Measurements from ENCODE around the gene TXNRD2. TPM values are rescaled to one million over a fixed set of nuclear protein-coding genes. Genes with fewer than 3 reads are reported as not detected.
A peak's percentile ranks its signal among the peaks of the same experiment; 100 is the strongest.

Gene TXNRD2
- total RNA-seq, 1 experiment from 2014 or later = 22.9 TPM

DNA sequence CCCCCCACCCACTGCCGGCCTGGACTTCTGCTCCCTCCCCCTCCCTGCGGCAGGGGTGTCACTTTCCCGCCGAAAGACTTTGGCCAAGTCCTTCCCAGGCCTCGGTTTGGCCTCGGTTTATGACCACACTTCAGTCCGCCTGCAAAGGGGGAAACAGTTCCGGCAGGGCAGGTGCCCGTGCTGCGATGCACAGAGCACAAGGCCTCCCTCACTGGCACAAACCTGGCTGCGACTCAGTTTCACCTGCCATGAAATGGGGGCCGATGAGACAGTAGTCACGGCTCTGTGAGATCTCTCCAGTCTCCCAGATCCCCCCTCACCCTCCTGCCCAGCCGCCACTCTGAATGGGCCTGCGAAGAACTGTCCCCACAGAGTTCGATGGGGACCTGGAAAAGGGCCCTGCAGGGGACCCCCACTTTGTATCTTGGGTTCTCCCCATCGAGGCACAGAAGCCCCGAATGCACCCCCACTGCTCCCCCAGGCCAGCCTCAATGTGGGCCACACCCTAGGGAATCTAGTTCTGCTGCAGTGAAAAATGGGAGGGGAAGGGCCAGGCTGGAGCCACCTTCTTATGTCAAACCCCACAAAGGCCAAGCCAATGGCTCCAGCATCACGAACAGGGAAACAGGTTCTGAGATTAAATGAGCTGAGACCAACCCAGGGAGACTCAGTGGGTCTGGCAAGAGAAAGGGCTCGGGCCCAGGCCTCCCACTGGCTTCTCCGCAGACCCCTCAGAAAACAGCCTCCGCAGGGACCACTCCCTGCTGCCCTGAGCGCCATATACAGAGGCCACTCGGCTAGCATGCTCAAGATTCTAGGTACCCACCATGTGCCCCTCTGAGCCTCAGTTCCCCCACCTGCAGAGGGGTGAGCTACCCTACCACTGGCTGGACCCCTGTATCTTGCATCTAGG is 46.0 kb upstream of the TXNRD2 start:
- Histone ChIP-seq H2BK5ac (ENCODE audit: insufficient read length, low read length) (no peak overlapping the region), H3K56ac (ENCODE audit: insufficient read length, low read depth, low read length) (no peak overlapping the region), H2AK5ac (ENCODE audit: insufficient read length, low read length) (no peak overlapping the region), H3K9ac (ENCODE audit: extremely low read depth, insufficient read length, low read length) (peak overlapping the region; percentile 32), H3K79me1 (ENCODE audit: insufficient read depth, low read depth, low read length, poor library complexity, severe bottlenecking) (peaks cover 4% of the 10 kb centered on the region), H3K4ac (ENCODE audit: low read depth, low read length) (no peak overlapping the region), H2BK12ac (ENCODE audit: insufficient read length, low read depth, low read length) (no peak overlapping the region), H3K23me2 (ENCODE audit: insufficient read length, low read depth, low read length, poor library complexity, severe bottlenecking) (no peaks in the 10 kb centered on the region), H3T11ph (ENCODE audit: low read length) (no peak overlapping the region), H4K8ac (replicated peaks; ENCODE audit: insufficient read length, low read depth, low read length) (no peak overlapping the region), H3K27me3 (ENCODE audit: insufficient read depth, low read length) (no peaks in the 10 kb centered on the region), H3K9me3 (ENCODE audit: control insufficient read depth, low read depth, low read length) (no peaks in the 10 kb centered on the region), H2BK120ac (ENCODE audit: low read depth, low read length, poor library complexity, severe bottlenecking) (no peak overlapping the region), H3K4me2 (ENCODE audit: insufficient read depth, insufficient read length, low read length) (peak overlapping the region; percentile 27), H4K5ac (ENCODE audit: insufficient read length, low read depth, low read length) (no peak overlapping the region), H3K27ac (ENCODE audit: insufficient read length, low read depth, low read length) (no peak overlapping the region), H3K23ac (ENCODE audit: insufficient read length, low read depth, low read length) (no peak overlapping the region), H2BK20ac (ENCODE audit: low read depth, low read length, poor library complexity, severe bottlenecking) (no peak overlapping the region), H2AFZ (ENCODE audit: low read length) (no peak overlapping the region), H3K79me2 (ENCODE audit: insufficient read depth, low read length) (no peaks in the 10 kb centered on the region), H4K20me1 (ENCODE audit: control insufficient read depth, insufficient read depth, insufficient read length) (peaks cover 3% of the 10 kb centered on the region), H3K18ac (ENCODE audit: insufficient read length, low read depth, low read length) (no peak overlapping the region), H3K4me1 (ENCODE audit: insufficient read depth, low read length) (no peaks in the 10 kb centered on the region; the same call in 1 of the 2 replicates), H3K14ac (ENCODE audit: insufficient read depth, low read length) (no peak overlapping the region; the same call in 1 of the 2 replicates), H2BK15ac (ENCODE audit: low read depth, low read length) (no peak overlapping the region), H4K91ac (ENCODE audit: insufficient read length, low read depth, low read length) (no peak overlapping the region)
- TF ChIP-seq, protein P1, sequence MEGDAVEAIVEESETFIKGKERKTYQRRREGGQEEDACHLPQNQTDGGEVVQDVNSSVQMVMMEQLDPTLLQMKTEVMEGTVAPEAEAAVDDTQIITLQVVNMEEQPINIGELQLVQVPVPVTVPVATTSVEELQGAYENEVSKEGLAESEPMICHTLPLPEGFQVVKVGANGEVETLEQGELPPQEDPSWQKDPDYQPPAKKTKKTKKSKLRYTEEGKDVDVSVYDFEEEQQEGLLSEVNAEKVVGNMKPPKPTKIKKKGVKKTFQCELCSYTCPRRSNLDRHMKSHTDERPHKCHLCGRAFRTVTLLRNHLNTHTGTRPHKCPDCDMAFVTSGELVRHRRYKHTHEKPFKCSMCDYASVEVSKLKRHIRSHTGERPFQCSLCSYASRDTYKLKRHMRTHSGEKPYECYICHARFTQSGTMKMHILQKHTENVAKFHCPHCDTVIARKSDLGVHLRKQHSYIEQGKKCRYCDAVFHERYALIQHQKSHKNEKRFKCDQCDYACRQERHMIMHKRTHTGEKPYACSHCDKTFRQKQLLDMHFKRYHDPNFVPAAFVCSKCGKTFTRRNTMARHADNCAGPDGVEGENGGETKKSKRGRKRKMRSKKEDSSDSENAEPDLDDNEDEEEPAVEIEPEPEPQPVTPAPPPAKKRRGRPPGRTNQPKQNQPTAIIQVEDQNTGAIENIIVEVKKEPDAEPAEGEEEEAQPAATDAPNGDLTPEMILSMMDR (conservative IDR thresholded peaks at IDR 0.05) = no peak
- Mint-ChIP-seq H3K36me3 (ENCODE audit: insufficient read depth in 1 of 3, low read depth in 3 of 3) (no peaks in the 10 kb centered on the region; a peak in 1 of 7 replicates), H3K27me3 (ENCODE audit: low read depth) (no peaks in the 10 kb centered on the region), H3K4me1 (peaks cover 5 to 20% of the 10 kb centered on the region in 2 experiments; a peak in 3 of 4 replicates), H3K9me3 (no peaks in the 10 kb centered on the region), H3K27ac (no peak overlapping the region), H3K4me3 (peak overlapping the region; percentile 42 to 71)
- WGBS (ENCODE audit: extremely low coverage, insufficient read length, low lambda C conversion rate) = no CpG with 5 or more reads among the region's 24 CpGs
- no peak for DNase-seq
